H9 (cell line): ENCODE measurements around the gene SYNE3. TPM values are rescaled to one million over a fixed set of nuclear protein-coding genes. Genes with fewer than 3 reads are reported as not detected.

Experiments
- DNase-seq: peaks from one replicate; pipeline ENCODE4 v3.0.0-alpha.2; 2017
- H2AFZ ChIP-seq: one replicate; pipeline ENCODE4 v1.6.1; 2013; ENCODE audit warnings: mild to moderate bottlenecking, low read length, control low read depth, moderate library complexity
- H2AK5ac ChIP-seq: 2 replicates; pipeline ENCODE4 v1.6.1; 2013; ENCODE audit warnings: low read length, control low read depth, mixed read lengths; ENCODE audit not compliant: insufficient read length
- H2BK120ac ChIP-seq: one replicate; pipeline ENCODE4 v1.6.1; 2013; ENCODE audit warnings: low read depth, mild to moderate bottlenecking, low read length, control low read depth, inconsistent platforms; ENCODE audit not compliant: poor library complexity, severe bottlenecking
- H2BK12ac ChIP-seq: 2 replicates; pipeline ENCODE4 v1.6.1; 2013; ENCODE audit warnings: low read length, control low read depth, mixed read lengths, low read depth; ENCODE audit not compliant: insufficient read length
- H2BK15ac ChIP-seq: 2 replicates; pipeline ENCODE4 v1.6.1; 2013; ENCODE audit warnings: low read depth, low read length, control low read depth
- H2BK20ac ChIP-seq: one replicate; pipeline ENCODE4 v1.6.1; 2013; ENCODE audit warnings: low read depth, mild to moderate bottlenecking, low read length, control low read depth, inconsistent platforms; ENCODE audit not compliant: poor library complexity, severe bottlenecking
- H2BK5ac ChIP-seq: 2 replicates; pipeline ENCODE4 v1.6.1; 2013; ENCODE audit warnings: low read length, control low read depth, mixed read lengths; ENCODE audit not compliant: insufficient read length
- H3K14ac ChIP-seq: 2 replicates; pipeline ENCODE4 v1.6.1; 2013; ENCODE audit warnings: low read length, control low read depth; ENCODE audit not compliant: insufficient read depth
- H3K18ac ChIP-seq: 2 replicates; pipeline ENCODE4 v1.6.1; 2013; ENCODE audit warnings: low read depth, mild to moderate bottlenecking, mixed read lengths, low read length, control low read depth; ENCODE audit not compliant: insufficient read length
- H3K23ac ChIP-seq: 2 replicates; pipeline ENCODE4 v1.6.1; 2013; ENCODE audit warnings: low read length, control low read depth, mixed read lengths, low read depth; ENCODE audit not compliant: insufficient read length
- H3K23me2 ChIP-seq: 2 replicates; pipeline ENCODE4 v1.6.1; 2013; ENCODE audit warnings: low read depth, mild to moderate bottlenecking, mixed read lengths, low read length, control low read depth; ENCODE audit not compliant: insufficient read length, poor library complexity, severe bottlenecking
- H3K27ac ChIP-seq: 2 replicates; pipeline ENCODE4 v1.5.1; 2013; ENCODE audit warnings: low read length, control low read depth, mixed read lengths, low read depth; ENCODE audit not compliant: insufficient read length
- H3K27me3 ChIP-seq: 2 replicates; pipeline ENCODE4 v1.6.1; 2013; ENCODE audit warnings: low read length, control low read depth, inconsistent platforms; ENCODE audit not compliant: insufficient read depth
- H3K4ac ChIP-seq: 2 replicates; pipeline ENCODE4 v1.6.1; 2013; ENCODE audit warnings: low read depth, mild to moderate bottlenecking, control low read depth, inconsistent platforms, low read length, moderate library complexity
- H3K4me1 ChIP-seq: 2 replicates; pipeline ENCODE4 v1.6.1; 2013; ENCODE audit warnings: low read length, control low read depth, inconsistent platforms; ENCODE audit not compliant: insufficient read depth
- H3K4me2 ChIP-seq: 2 replicates; pipeline ENCODE4 v1.6.1; 2013; ENCODE audit warnings: low read length, control low read depth, mixed read lengths; ENCODE audit not compliant: insufficient read length, insufficient read depth
- H3K56ac ChIP-seq: 2 replicates; pipeline ENCODE4 v1.6.1; 2013; ENCODE audit warnings: low read depth, mild to moderate bottlenecking, mixed read lengths, low read length, control low read depth; ENCODE audit not compliant: insufficient read length
- H3K79me1 ChIP-seq: 2 replicates; pipeline ENCODE4 v1.6.1; 2013; ENCODE audit warnings: low read depth, mild to moderate bottlenecking, moderate library complexity, low read length, control low read depth, inconsistent platforms; ENCODE audit not compliant: insufficient read depth, poor library complexity, severe bottlenecking
- H3K79me2 ChIP-seq: 2 replicates; pipeline ENCODE4 v1.6.1; 2013; ENCODE audit warnings: low read length, control low read depth, inconsistent platforms; ENCODE audit not compliant: insufficient read depth
- H3K9ac ChIP-seq: 2 replicates; pipeline ENCODE4 v1.6.1; 2013; ENCODE audit warnings: low read length, control low read depth, mixed read lengths; ENCODE audit not compliant: insufficient read length; ENCODE audit errors: extremely low read depth
- H3K9me3 ChIP-seq: one replicate; pipeline ENCODE4 v1.6.1; 2013; ENCODE audit warnings: low read depth, low read length, inconsistent platforms; ENCODE audit not compliant: control insufficient read depth
- H3T11ph ChIP-seq: one replicate; pipeline ENCODE4 v1.6.1; 2013; ENCODE audit warnings: mild to moderate bottlenecking, low read length, control low read depth, inconsistent platforms
- H4K20me1 ChIP-seq: one replicate; pipeline ENCODE4 v1.6.1; 2013; ENCODE audit not compliant: control insufficient read depth, insufficient read length, insufficient read depth
- H4K5ac ChIP-seq: 2 replicates; pipeline ENCODE4 v1.6.1; 2013; ENCODE audit warnings: low read depth, mild to moderate bottlenecking, mixed read lengths, low read length, control low read depth; ENCODE audit not compliant: insufficient read length
- H4K8ac ChIP-seq: replicated peaks from 2 replicates; pipeline ENCODE4 v1.6.1; 2013; ENCODE audit warnings: low read length, control low read depth, mixed read lengths, low read depth; ENCODE audit not compliant: insufficient read length
- H4K91ac ChIP-seq: 2 replicates; pipeline ENCODE4 v1.6.1; 2013; ENCODE audit warnings: low read depth, mild to moderate bottlenecking, moderate library complexity, mixed read lengths, low read length, control low read depth; ENCODE audit not compliant: insufficient read length
- H3K27ac Mint-ChIP-seq, 3 experiments: 2 replicates in 2 of 3; 3 replicates in 1 of 3; pipeline ENCODE4 v1.8.0; 2020 to 2021; ENCODE audit warnings: mixed read lengths in 3 of 3, mild to moderate bottlenecking in 1 of 3, moderate library complexity in 1 of 3
- H3K27me3 Mint-ChIP-seq: 2 replicates; pipeline ENCODE4 v1.8.0; 2021; ENCODE audit warnings: low read depth, mild to moderate bottlenecking, moderate library complexity, mixed read lengths
- H3K36me3 Mint-ChIP-seq, 3 experiments: 2 replicates in 2 of 3; 3 replicates in 1 of 3; pipeline ENCODE4 v1.8.0; 2020 to 2021; ENCODE audit warnings: low read depth in 3 of 3, mixed read lengths in 3 of 3; ENCODE audit not compliant: insufficient read depth in 1 of 3
- H3K4me1 Mint-ChIP-seq, 2 experiments: 2 replicates each; pipeline ENCODE4 v1.8.0; 2020; ENCODE audit warnings: mixed read lengths in 2 of 2
- H3K4me3 Mint-ChIP-seq, 2 experiments: 2 replicates in 1 of 2; 3 replicates in 1 of 2; pipeline ENCODE4 v1.8.0; 2020 to 2021; ENCODE audit warnings: mild to moderate bottlenecking in 2 of 2, mixed read lengths in 2 of 2, moderate library complexity in 1 of 2
- H3K9me3 Mint-ChIP-seq, 2 experiments: 2 replicates in 1 of 2; 3 replicates in 1 of 2; pipeline ENCODE4 v1.8.0; 2020; ENCODE audit warnings: mild to moderate bottlenecking in 2 of 2, mixed read lengths in 2 of 2, moderate library complexity in 1 of 2
- CTCF ChIP-seq: fragments of 200-600 bp; sonication (generic); conservative IDR thresholded peaks from 3 replicates; pipeline ENCODE4 v1.8.0; 2021; ENCODE audit warnings: antibody characterized with exemption, mild to moderate bottlenecking
- WGBS: extraction: QIAGEN DNeasy Blood & Tissue Kit; methylation state at CpG from one replicate; pipeline ENCODE4 v1.1.7; 2013; ENCODE audit warnings: missing lambda C conversion rate, low lambda C conversion rate, mixed read lengths; ENCODE audit not compliant: insufficient read length; ENCODE audit errors: extremely low coverage; 5-methylcytosine and 5-hydroxymethylcytosine counted together
- total RNA-seq: library from RNA; stranded (reverse); gene quantifications from 2 replicates; pipeline ENCODE4 v1.2.1, GENCODE V29; 2021

SYNE3 gene
- total RNA-seq, 1 experiment from 2014 or later: 0.11 TPM

- H3K27ac Mint-ChIP-seq: no peak overlapping the region
- Histone ChIP-seq H3K56ac (no peak overlapping the region), H4K20me1 (no peaks in the 10 kb centered on the region), H2BK20ac (no peak overlapping the region), H3K23ac (no peak overlapping the region), H3K9me3 (no peaks in the 10 kb centered on the region), H3K18ac (no peak overlapping the region), H3K79me1 (no peaks in the 10 kb centered on the region), H3K9ac (no peak overlapping the region), H2BK12ac (no peak overlapping the region), H4K91ac (no peak overlapping the region), H3K14ac (no peak overlapping the region), H3K27ac (no peak overlapping the region), H2BK5ac (no peak overlapping the region), H4K5ac (no peak overlapping the region), H2BK120ac (no peak overlapping the region), H2AFZ (no peak overlapping the region), H4K8ac (no peak overlapping the region), H3K4me1 (no peaks in the 10 kb centered on the region), H3K79me2 (no peaks in the 10 kb centered on the region), H2AK5ac (no peak overlapping the region), H2BK15ac (no peak overlapping the region), H3K4ac (no peak overlapping the region), H3K27me3 (peaks cover 3% of the 10 kb centered on the region; the same call in 1 of the 2 replicates), H3K4me2 (no peak overlapping the region), H3K23me2 (no peaks in the 10 kb centered on the region), H3T11ph (no peak overlapping the region)
- no CpG with 5 or more reads among the region's 7 CpGs for WGBS
- peaks cover 12 to 29% (median 24%) of the 10 kb centered on the region in 3 experiments for H3K36me3 Mint-ChIP-seq
- no peak overlapping the region for H3K4me3 Mint-ChIP-seq
- DNase-seq: no peak
- peaks cover 3 to 8% of the 10 kb centered on the region in 2 experiments; a peak in 3 of 5 replicates for H3K9me3 Mint-ChIP-seq
- no peak for TF ChIP-seq CTCF
- H3K27me3 Mint-ChIP-seq: peaks cover 58% of the 10 kb centered on the region
- peaks cover 12 to 19% of the 10 kb centered on the region in 2 experiments for H3K4me1 Mint-ChIP-seq
Measured at GRCh38 chr14:95553141-95553540, 36.7 kb upstream of the SYNE3 start.
